ENCODE data around the gene ADGRV1.
"Not testable (repeated sequence)": the region's sequence is repeated elsewhere in the genome, so short reads cannot be mapped to it uniquely, and the experiment has no call there.

Gene ADGRV1

DNA sequence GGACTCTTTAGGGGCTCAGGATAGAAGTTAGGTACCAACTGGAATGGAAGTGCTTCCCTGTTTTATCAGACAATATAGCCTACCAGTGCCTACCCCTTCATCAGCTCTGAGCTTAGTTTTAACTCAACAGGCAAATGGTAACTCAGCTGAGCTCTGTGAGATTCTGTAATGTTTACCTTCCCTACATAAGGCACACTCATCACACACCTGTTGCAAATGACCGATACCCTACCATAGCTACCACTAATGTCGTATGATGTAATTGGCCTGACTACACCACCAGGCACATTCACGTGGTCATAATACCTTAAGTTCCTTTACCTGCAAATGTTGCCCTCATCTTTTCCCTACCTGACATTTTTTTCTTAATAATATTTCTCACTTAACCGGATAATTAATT is 254.8 kb downstream of the ADGRV1 start:
- no peak for DNase-seq (ENCODE audit: low read depth)

DNA sequence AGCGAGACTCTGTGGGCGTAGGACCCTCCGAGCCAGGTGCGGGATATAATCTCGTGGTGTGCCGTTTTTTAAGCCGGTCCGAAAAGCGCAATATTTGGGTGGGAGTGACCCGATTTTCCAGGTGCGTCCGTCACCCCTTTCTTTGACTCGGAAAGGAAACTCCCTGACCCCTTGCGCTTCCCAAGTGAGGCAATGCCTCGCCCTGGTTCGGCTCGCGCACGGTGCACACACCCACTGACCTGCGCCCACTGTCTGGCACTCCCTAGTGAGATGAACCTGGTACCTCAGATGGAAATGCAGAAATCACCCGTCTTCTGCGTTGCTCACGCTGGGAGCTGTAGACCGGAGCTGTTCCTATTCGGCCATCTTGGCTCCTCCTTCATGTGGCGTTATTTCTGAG is 263.5 kb downstream of the ADGRV1 start:
- DNase-seq (ENCODE audit: low read depth): not testable (repeated sequence)

DNA sequence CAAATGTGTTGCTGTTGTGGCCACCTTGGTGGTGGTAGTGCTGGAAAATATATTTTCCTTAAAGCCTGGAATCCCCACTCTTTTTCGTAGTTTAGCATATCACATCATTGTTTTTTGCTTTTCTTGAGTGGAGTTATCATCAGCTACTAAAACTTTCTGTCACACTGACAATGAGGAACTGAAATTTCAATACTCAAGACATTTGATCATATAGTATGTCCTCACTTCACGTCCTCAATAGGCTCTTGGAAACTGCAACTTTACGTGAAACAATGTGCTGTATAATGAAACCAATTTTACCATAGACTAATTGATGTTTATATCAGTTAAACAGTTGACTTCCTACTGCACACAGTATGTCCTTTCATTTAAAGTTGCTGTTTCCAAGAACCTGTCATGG is 265.8 kb downstream of the ADGRV1 start:
- no peak for DNase-seq (ENCODE audit: low read depth)

DNA sequence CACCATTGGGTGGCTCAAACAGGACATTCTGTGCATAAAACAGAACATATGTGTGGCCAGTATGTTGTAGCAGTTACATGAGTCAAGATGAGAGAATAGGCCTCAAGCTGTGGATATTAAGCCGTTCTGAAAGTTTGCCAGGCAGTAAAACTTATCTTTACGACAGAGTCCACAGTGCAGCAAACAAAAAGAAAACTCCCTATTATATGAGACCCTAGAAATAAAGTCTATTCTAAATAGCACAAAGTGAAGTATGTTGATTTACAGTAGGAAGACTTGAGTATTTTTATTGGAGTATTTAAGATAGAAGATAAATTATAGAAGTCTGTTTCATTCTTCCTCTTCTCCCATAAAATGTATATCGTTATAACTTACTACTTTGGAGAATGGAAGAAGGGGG is 271.5 kb downstream of the ADGRV1 start:
- no peak for DNase-seq (ENCODE audit: low read depth)

DNA sequence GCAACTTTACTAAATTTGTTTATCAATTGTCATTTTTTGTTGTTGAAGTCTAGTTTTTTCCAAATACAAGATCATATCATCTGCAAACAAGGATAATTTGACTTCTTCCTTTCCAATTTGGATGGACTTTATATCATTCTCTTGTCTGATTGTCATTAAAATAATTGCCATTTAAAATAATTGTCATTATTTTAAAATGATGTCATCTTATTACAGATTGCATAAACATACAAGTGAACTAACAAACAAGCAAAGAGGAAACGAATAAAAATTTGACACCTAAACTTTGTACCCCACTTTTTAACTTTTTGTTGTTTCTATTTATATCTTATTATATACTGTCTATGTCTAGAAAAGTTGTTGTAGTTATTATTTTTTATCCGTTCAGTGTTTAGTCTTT is 275.2 kb downstream of the ADGRV1 start:
- no peak for DNase-seq (ENCODE audit: low read depth)

DNA sequence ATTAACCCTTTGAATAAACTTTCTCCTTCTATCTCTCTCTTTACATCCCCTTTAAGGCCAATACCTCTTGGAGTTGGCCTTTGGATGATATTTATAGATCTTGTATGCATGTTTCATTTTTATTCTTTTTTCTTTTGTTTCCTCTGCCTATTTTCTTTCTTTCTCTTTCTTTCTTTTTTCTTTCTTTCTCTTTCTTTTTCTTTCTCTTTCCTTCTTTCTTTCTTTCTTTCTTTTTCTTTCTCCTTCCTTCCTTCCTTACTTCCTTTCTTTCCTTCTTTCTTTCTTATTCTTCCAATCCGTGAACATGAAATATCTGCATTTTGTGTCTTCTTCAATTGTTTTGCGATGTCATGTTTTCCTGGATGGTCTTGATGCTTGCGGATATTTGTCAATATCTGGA is 276.1 kb downstream of the ADGRV1 start:
- DNase-seq (ENCODE audit: low read depth): no peak

DNA sequence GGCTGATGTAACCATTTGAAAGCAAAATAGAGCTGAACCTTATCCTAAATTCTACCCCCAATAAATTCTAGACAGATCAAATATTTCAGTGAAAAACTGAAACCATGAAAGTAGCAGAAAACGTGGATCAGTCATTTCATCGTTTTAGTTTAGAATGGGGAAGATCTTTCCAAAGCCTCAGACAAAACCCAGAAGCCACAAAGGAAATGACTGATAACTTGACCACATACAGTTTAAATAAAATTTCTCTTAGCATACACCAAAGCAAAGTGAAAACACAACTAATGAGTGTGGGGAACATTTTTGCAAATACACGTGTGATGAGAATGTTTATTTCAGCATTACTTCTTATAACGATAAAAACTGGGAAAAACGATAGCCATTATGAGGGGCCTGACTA is 284.8 kb downstream of the ADGRV1 start:
- no peak for DNase-seq (ENCODE audit: low read depth)

DNA sequence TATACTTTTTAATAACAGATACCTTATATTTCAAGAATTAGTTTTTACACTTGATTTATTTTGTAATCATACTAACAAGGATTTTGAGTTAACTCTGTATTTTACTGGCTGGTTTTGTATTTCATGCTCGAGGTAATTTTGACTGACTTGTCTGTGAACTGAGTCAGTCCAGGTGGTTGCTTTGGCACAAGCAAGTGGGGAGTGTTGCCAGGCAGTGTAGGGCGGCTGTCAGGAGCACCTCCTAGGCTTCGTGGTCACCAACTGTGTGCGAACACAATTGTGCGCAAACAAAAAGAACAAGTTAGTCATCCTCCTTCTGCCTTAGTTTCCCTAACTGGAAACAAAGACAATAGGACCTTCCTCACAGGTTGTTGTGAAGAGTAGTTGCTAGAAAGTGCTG is 286.3 kb downstream of the ADGRV1 start:
- DNase-seq (ENCODE audit: low read depth): no peak

DNA sequence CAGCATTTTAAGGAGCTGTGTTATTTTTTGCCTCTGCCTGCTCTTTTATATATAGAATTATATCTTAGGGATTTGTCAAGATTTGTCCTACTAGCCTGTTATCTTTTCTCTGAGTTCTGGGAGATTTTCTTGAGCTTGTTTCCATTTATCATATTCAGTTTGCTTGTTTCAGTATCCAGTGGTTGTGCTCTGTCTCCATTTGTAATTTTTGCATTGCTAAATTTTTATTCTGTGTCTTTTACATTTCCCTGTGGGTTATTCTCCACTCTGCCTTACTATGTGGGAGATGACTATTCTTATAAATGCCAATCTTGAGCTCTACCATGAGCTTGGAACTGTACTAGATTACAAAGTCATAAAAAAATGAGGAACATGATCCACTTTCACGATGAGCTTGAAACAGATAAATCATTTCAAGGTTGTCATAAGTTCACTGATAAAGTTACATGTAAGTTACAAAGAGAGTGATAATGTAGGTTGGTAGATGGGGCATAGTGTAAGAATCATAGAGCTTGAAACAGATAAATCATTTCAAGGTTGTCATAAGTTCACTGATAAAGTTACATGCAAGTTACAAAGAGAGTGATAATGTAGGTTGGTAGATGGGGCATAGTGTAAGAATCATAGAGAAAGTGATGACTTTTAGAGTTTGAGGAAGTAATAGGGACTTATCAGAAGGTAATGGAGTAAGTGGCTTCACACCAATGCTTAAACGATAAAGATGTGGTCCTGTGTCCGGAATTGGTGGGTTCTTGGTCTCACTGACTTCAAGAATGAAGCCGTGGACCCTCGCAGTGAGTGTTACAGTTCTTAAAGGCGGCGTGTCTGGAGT is 287.3 kb downstream of the ADGRV1 start:
- DNase-seq (ENCODE audit: low read depth): no peak

DNA sequence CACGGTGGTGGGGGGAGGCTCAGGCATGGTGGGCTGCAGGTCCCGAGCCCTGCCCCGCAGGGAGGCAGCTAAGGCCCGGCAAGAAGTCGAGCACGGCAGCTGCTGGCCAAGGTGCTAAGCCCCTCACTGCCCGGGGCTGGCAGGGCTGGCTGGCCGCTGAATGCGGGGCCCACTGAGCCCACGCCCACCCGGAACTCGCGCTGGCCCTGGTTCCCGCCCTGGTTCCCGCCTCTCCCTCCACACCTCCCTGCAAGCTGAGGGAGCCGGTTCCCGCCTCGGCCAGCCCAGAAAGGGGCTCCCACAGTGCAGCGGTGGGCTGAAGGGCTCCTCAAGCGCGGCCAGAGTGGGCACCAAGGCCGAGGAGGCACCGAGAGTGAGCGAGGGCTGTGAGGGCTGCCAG is 289.0 kb downstream of the ADGRV1 start:
- not testable (repeated sequence) for DNase-seq (ENCODE audit: low read depth)

DNA sequence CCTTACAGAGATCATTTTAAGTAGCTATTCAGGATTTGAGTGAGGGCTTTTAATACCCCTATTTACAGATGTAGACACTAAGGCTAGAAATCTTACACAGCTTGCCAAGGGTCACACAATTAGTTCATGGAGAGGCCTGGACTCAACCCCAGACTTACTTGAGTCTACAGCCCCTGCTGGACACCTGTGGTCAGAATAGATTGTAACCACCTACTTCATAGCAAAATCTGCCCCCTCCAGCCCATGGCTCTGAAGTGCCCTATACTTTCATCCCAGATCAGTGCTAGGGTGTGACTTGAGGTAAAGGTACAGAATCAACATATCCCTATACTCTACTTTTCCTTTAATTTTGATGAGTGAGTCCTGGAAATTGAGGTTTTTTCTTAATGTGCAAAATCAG is 291.3 kb downstream of the ADGRV1 start:
- DNase-seq (ENCODE audit: low read depth): no peak

DNA sequence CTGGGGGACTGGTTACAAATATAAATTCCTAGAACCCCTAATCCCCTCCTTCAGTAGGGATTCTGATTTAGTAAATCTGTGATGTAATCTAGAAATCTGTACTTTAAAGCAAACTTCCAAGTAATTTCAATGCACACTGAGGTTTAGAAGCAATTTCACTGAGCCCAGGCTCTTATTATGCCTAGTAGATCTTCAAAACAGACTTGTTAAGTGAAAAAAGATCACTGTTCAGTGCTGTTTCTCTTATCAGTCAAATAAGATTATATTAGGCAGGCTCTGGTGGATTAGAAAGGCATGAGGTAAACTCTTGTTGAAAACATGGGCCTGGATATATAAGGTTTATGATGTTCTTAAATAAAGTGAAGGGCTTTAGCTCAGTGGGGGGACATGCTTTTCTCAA is 293.9 kb downstream of the ADGRV1 start:
- DNase-seq (ENCODE audit: low read depth): no peak

DNA sequence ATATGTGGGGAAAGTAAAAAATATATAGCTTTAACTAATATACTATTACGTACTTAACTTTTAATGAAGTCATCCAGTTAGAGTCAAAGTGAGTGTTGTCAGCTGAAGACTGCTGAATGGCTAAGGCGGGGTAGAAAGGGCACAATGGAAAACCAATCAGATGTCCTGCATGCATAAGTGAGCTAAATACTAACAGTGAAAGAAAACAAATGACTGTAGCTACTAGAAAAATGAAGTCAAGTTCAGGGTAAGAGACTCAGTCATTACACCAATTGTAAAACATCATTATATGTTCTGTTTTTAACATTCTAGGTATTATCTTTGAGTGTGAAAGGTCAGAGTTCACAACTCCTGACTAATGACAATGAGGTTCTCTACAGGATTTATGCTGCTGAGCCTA is 295.2 kb downstream of the ADGRV1 start:
- DNase-seq (ENCODE audit: low read depth): no peak

DNA sequence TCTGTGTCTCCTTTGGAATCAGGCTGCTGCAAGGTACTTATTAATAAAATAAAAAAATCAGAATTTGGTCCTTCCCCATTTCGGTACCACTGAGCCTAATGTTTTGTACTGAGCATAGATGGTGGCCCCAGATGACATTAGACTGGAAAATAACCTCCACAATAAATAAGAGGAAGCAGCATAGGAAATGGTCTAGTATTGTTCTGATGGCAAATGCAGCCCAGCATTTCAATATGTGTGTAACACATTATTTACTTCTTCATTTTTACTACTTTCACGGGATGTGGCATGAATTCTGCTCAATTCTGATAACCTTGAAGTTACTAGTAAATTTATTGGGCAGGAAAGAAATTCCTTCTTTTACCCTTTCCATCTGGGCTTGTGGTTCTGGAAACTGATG is 295.6 kb downstream of the ADGRV1 start:
- no peak for DNase-seq (ENCODE audit: low read depth)

DNA sequence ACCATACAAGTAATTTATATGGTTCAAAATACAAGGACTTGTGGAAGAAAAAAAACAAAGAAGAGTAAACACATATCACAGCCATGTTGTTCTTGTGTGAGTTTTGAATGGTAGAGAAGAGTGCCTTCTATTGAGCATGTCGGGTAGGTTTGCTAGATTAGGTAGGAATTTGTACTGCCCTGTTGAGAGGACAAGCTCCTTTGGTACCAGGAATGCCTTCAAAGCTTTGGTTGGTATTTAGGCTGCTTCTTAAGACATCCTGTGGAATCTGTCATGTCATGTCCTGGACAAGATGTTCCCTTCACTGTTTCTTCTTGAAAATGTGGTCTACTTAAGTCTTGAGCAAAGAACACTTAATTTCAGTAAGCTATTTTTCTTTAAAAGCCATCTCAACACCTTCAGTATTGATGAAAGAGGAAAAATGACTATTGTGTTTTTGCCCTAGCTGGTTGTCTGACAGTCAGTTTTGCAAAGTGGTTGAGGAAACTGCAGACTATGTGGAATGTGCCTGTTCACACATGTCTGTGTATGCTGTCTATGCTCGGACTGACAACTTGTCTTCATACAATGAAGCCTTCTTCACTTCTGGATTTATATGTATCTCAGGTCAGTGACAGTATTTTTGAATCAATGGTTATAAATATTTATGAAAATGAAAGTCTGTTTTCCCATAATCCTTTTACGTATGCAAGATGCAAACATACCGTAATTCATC is 296.9 kb downstream of the ADGRV1 start:
- DNase-seq (ENCODE audit: low read depth): no peak

DNA sequence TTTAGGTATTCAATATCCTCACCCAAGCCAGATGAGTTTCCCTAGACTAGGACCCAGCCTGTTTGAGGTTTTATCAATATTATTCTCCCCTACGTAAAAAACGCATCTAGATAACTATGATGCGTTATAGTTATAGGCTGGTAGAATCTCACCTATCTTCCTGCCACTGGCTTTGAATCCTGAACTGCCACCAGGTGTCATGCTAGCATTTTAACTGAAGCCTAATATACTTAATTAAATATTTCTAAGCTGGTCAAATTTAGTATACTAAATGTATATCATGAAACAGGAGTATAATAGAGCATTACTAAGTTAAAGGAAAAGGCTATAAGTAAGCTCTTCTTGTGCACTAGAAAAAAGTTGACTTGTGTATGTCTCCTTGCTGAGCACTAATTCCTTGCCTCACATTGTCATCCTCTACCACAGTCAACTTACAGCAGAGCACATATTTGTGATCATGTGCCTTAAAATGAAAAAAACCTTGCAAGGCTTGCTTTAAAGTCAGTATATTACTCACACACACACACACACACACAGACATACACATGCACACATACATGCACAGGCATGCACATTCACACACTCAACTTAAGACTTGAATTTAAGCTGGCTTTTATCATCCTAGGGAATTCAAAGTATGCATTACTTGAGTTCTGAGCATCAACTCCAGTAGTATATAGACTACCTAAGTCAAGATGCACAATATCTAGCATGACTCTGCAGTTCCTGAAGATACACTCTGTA is 303.4 kb downstream of the ADGRV1 start:
- DNase-seq (ENCODE audit: low read depth): no peak

DNA sequence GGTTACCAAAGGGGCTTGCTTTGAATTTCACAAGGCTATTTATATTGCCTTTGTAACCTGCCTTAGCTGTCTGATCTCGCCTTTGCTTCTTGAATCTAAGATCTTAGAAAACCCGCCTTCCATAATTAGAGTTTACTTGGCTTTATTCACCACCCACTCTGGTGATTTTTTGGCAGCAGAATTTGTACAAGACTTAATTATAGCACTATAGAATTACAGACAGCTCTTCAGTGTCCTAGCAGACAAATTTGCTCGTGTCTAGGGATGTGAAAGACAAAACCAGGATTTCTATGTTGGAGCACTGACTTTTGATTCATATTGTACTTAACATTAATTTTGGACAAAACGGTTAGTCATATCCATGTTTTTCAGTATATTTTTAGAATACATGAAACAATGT is 306.6 kb downstream of the ADGRV1 start:
- DNase-seq (ENCODE audit: low read depth): no peak

DNA sequence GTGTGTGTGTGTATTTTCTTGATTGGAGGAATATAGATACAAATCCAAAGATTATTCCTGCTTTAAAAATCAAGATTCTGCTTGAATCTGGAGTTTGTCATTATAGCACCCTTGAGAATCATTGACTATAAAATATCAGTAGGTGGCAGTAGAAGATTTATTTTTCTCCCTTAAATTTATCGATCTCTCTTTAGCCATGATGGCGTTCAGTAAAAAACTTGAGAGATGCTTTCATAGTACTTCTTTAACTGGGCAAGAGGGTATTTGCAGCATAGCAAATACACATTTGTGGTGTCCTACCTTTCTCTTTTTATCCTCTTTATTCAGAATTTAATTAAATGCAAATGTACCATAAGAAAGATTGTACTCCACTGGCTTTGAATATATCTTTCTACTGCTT is 307.7 kb downstream of the ADGRV1 start:
- DNase-seq (ENCODE audit: low read depth): no peak

DNA sequence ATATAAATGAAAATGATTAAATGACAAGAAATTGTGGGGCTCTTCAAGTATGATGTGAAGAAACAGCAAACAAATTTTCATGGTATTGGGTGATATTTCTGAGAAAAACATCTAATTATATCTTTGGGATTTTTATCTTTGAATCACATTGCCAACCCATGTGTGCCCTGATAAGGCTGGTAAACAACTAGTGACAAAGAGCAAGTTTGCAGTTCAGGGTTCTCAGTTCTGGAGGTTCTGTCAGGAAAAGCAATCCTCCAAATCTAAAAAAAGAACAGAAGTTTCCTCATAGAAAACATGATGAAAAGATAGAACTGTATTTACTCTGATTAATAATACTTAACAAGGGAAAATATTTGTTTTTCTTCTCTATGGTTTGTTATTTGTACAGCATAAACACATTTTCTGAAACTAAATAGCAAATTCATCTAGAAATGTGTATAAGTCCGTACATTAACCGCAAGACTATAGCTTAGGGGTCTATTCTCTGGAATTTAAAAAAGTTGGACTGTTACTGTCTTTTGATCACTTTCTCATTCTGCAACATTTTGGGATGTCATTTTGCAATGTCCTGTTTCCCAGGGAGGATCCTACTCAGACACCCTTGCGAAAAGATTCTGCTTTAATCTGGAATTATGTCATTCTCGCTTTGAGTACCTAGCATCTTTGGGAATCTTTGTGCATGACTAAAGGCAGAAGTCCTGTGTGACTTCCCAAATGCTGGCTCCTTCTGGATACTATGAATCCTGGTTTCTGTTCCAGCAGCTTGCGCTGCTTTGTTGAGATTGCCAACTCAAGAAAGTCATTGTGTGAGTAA is 308.5 kb downstream of the ADGRV1 start:
- no peak for DNase-seq (ENCODE audit: low read depth)

DNA sequence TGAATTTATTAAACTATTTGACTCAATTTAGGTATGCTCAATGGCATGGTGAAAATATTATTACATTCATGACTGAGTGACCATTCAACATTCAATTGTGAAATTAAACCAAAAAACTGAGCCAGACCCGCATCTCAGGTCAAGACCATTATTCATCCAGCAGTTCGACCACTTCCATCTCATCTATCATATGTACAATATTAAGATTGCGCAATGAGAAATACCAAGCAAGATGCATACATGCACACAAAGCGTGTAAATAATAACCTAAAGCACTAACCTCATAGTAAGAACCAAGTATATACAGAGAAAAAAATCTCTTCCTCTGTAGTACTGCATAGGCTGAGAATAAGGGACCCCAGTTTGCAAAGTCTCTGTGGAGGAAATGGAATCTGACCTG is 310.2 kb downstream of the ADGRV1 start:
- no peak for DNase-seq (ENCODE audit: low read depth)

DNA sequence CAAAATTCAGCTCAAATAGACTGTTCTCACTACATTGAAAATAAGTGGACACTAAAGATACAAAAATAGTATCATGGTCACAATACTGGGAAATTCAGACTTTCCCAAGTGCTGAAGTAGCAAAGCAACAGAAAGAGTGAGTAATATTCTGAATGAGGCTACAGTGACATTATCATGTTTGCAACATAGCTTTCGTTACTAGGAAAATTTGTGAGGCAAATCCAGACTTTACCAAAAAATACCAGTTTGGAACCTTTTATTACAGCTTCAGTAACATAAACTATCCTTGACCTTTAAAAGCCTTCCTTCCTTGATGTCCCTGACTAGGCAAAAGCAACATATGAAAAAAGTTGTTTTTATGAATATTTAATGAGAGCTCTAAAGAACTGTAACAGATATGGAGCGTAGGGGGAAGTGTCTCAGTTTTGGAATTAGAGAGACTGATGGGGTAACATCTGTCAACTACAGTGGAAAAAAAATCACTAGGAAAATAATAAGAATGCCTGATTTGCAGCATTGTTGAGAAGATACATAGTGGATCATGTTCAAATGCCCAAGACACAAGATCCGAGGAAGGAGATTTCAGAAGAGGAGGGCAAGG is 312.9 kb downstream of the ADGRV1 start:
- DNase-seq (ENCODE audit: low read depth): no peak

DNA sequence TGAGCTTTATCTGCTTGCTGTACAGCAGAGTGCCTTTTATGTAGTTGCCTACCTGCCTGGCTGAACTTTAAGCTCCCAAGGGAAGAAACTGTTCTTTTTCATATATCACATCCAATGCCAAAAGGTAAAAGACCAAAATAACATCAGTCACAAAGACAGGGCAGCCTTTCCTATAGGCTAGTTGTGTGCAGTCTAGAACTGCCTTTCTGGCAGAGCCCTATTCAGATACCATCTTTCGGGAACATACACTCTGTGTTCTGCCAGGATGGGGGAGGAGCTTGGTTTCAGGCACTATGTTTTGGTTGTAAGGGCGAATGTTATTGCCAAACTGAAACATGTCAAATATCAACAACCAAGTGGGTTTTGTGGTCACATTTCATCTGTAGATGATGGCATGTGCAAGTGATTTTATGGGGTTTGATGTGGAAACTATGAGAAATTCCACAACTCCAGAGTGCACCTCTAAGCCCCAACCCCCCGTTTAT is 314.5 kb downstream of the ADGRV1 start:
- DNase-seq (ENCODE audit: low read depth): no peak

Measured in activated T-cell treated with anti-CD3 and anti-CD28 coated beads for 1 hour (primary cell).